Measurements from ENCODE around the gene ASIP. TPM values are rescaled to one million over a fixed set of nuclear protein-coding genes. Genes with fewer than 3 reads are reported as not detected.
"Not testable (repeated sequence)": the region's sequence is repeated elsewhere in the genome, so short reads cannot be mapped to it uniquely, and the experiment has no call there.

The ASIP gene
- total and polyA plus RNA-seq, 2 experiments from 2014 or later = not detected

DNA sequence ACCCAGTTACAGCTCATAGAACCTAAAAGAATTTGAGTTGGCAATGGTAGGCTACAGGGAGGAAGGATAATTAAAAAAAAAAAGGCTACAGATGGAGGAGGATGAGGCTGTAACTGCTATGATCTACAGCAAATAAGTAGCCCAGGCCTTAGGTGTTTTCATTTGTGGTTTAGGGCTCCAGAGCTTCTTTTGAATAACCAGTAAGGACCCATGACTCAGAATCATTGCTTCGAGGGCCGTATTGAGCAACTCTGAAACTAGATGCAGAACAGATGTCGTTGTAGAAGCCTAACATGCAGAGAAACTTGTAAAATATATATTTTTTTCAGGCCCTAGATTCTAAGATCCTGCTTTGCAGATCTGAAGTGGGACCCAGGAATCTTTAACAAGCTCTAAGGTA is 19.0 kb upstream of the ASIP start (continued):
- TF ChIP-seq ZNF331 (CRISPR knock-in tag; IDR thresholded peaks at IDR 0.05; ENCODE audit: low read depth) = no peak
- TF ChIP-seq, protein P1, sequence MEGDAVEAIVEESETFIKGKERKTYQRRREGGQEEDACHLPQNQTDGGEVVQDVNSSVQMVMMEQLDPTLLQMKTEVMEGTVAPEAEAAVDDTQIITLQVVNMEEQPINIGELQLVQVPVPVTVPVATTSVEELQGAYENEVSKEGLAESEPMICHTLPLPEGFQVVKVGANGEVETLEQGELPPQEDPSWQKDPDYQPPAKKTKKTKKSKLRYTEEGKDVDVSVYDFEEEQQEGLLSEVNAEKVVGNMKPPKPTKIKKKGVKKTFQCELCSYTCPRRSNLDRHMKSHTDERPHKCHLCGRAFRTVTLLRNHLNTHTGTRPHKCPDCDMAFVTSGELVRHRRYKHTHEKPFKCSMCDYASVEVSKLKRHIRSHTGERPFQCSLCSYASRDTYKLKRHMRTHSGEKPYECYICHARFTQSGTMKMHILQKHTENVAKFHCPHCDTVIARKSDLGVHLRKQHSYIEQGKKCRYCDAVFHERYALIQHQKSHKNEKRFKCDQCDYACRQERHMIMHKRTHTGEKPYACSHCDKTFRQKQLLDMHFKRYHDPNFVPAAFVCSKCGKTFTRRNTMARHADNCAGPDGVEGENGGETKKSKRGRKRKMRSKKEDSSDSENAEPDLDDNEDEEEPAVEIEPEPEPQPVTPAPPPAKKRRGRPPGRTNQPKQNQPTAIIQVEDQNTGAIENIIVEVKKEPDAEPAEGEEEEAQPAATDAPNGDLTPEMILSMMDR (conservative IDR thresholded peaks at IDR 0.05; ENCODE audit: low read depth in 2 of 2) = no peak
- TF ChIP-seq, protein P2, sequence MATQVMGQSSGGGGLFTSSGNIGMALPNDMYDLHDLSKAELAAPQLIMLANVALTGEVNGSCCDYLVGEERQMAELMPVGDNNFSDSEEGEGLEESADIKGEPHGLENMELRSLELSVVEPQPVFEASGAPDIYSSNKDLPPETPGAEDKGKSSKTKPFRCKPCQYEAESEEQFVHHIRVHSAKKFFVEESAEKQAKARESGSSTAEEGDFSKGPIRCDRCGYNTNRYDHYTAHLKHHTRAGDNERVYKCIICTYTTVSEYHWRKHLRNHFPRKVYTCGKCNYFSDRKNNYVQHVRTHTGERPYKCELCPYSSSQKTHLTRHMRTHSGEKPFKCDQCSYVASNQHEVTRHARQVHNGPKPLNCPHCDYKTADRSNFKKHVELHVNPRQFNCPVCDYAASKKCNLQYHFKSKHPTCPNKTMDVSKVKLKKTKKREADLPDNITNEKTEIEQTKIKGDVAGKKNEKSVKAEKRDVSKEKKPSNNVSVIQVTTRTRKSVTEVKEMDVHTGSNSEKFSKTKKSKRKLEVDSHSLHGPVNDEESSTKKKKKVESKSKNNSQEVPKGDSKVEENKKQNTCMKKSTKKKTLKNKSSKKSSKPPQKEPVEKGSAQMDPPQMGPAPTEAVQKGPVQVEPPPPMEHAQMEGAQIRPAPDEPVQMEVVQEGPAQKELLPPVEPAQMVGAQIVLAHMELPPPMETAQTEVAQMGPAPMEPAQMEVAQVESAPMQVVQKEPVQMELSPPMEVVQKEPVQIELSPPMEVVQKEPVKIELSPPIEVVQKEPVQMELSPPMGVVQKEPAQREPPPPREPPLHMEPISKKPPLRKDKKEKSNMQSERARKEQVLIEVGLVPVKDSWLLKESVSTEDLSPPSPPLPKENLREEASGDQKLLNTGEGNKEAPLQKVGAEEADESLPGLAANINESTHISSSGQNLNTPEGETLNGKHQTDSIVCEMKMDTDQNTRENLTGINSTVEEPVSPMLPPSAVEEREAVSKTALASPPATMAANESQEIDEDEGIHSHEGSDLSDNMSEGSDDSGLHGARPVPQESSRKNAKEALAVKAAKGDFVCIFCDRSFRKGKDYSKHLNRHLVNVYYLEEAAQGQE (IDR thresholded peaks at IDR 0.05; ENCODE audit: unreplicated experiment) = no peak
- TF ChIP-seq JUNB (IDR thresholded peaks at IDR 0.05; ENCODE audit: unreplicated experiment) = no peak

DNA sequence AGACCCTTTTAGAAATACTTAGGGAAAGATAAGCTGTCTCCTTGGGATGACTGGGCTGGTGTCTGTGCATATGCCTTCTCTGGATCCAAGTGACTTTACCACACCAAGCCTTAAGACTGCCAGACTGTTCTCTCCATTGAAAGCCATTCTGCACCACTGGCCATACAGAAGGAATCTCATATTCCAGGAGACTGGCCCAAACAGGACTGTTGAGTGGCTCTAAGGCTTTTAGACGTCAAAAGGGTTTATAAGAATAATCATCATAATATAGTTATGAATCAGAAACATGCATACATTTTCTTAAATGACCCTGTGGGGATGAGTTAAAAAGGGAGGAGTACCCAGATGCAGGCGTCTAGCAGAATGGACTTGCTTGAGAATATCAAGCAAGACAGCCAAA is 17.0 kb upstream of the ASIP start:
- H2AFZ ChIP-seq; H3K36me3 ChIP-seq (ENCODE audit: insufficient read depth); H3F3A ChIP-seq (replicated peaks; ENCODE audit: low read depth); DNase-seq (ENCODE audit: low spot score); H3K9me3 Mint-ChIP-seq; H3K4me1 ChIP-seq (ENCODE audit: insufficient read depth); H3K27ac ChIP-seq (ENCODE audit: low read depth); H3K79me2 ChIP-seq (replicated peaks; ENCODE audit: insufficient read depth); H3K27me3 Mint-ChIP-seq (ENCODE audit: insufficient read depth, low read depth, poor library complexity); H3K4me3 ChIP-seq; H3K4me1 Mint-ChIP-seq; H3K9me2 ChIP-seq (ENCODE audit: insufficient read depth); H3K4me2 ChIP-seq; H4K20me1 ChIP-seq (replicated peaks; ENCODE audit: insufficient read depth); H3K4me3 Mint-ChIP-seq; H3K36me3 Mint-ChIP-seq (ENCODE audit: low read depth); H3K27ac Mint-ChIP-seq; ATAC-seq; H3K27me3 ChIP-seq (ENCODE audit: insufficient read depth): not testable (repeated sequence)

DNA sequence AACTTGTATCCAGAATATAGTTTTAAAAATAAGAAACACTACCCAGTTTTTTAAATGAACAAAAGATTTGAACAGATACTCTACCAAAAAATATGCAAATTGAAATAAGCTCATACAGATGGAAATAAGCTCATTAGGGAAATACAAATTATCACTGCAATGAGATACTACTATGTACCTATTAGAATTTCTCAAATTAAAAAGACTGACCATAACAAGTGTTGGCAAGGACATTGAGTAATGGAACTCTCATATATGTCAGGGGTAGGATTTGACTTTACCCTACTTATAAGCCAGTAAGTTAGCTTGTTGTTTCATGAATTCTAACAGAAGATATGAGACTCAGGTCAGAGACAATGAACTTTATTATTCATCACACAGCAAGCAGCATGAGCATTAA is 9.6 kb upstream of the ASIP start:
- ATAC-seq = no peak
- no peaks in the 10 kb centered on the region for H3K27me3 Mint-ChIP-seq (ENCODE audit: insufficient read depth, low read depth, poor library complexity)
- Histone ChIP-seq H3K4me1 (ENCODE audit: insufficient read depth) (no peaks in the 10 kb centered on the region), H2AFZ (no peak overlapping the region), H3K4me2 (no peak overlapping the region), H3K9me2 (ENCODE audit: insufficient read depth) (no peaks in the 10 kb centered on the region), H3K27me3 (ENCODE audit: insufficient read depth) (no peaks in the 10 kb centered on the region), H3F3A (replicated peaks; ENCODE audit: low read depth) (no peaks in the 10 kb centered on the region), H3K36me3 (ENCODE audit: insufficient read depth) (no peaks in the 10 kb centered on the region), H3K4me3 (no peak overlapping the region), H4K20me1 (replicated peaks; ENCODE audit: insufficient read depth) (no peaks in the 10 kb centered on the region), H3K27ac (ENCODE audit: low read depth) (no peak overlapping the region), H3K79me2 (replicated peaks; ENCODE audit: insufficient read depth) (no peaks in the 10 kb centered on the region)
- no peak overlapping the region for H3K27ac Mint-ChIP-seq
- H3K4me3 Mint-ChIP-seq = no peak overlapping the region
- H3K36me3 Mint-ChIP-seq (ENCODE audit: low read depth) = no peaks in the 10 kb centered on the region
- DNase-seq (ENCODE audit: low spot score) = no peak
- H3K4me1 Mint-ChIP-seq = no peaks in the 10 kb centered on the region
- H3K9me3 Mint-ChIP-seq = no peaks in the 10 kb centered on the region
- TF ChIP-seq, protein P3, sequence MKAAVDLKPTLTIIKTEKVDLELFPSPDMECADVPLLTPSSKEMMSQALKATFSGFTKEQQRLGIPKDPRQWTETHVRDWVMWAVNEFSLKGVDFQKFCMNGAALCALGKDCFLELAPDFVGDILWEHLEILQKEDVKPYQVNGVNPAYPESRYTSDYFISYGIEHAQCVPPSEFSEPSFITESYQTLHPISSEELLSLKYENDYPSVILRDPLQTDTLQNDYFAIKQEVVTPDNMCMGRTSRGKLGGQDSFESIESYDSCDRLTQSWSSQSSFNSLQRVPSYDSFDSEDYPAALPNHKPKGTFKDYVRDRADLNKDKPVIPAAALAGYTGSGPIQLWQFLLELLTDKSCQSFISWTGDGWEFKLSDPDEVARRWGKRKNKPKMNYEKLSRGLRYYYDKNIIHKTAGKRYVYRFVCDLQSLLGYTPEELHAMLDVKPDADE (IDR thresholded peaks at IDR 0.05) = no peak
- TF ChIP-seq EZH2 (IDR thresholded peaks at IDR 0.05; ENCODE audit: low read depth, unreplicated experiment) (no peak), JUNB (IDR thresholded peaks at IDR 0.05; ENCODE audit: unreplicated experiment) (no peak), POLR2AphosphoS5 (IDR thresholded peaks at IDR 0.05; ENCODE audit: low read depth) (no peak), STAT1 (IDR thresholded peaks at IDR 0.05; ENCODE audit: unreplicated experiment) (no peak), CREB1 (CRISPR knock-in tag; IDR thresholded peaks at IDR 0.05; ENCODE audit: low read depth) (no peak)

Data from GM23338 (cell line).